Activated naive CD4-positive, alpha-beta T cell treated with anti-CD3 and anti-CD28 coated beads for 36 hours (primary cell): ENCODE results near the gene RPS4Y1. TPM values are rescaled to one million over a fixed set of nuclear protein-coding genes. Genes with fewer than 3 reads are reported as not detected.

Source experiments
- CTCF ChIA-PET: fragments of 350-600 bp; sonication (Branson Sonifier 250); formaldehyde crosslinking; loops from one replicate; lab custom pipeline; 2021; ENCODE audit warnings: antibody characterized with exemption; lab: Charles Lee
- DNase-seq: peaks from one replicate; pipeline ENCODE4 v3.0.0-alpha.2; 2020
- H3K27ac Mint-ChIP-seq: one replicate; pipeline ENCODE4 v1.8.0; 2021; ENCODE audit warnings: mild to moderate bottlenecking, mixed read lengths
- H3K27me3 Mint-ChIP-seq: one replicate; pipeline ENCODE4 v1.8.0; 2021; ENCODE audit warnings: low read depth, mixed read lengths
- H3K36me3 Mint-ChIP-seq: one replicate; pipeline ENCODE4 v1.8.0; 2021; ENCODE audit warnings: low read depth, mixed read lengths
- H3K4me1 Mint-ChIP-seq: one replicate; pipeline ENCODE4 v1.8.0; 2021; ENCODE audit warnings: low read depth, mixed read lengths
- H3K4me3 Mint-ChIP-seq: one replicate; pipeline ENCODE4 v1.8.0; 2021; ENCODE audit warnings: mild to moderate bottlenecking, moderate library complexity, mixed read lengths
- H3K9me3 Mint-ChIP-seq: one replicate; pipeline ENCODE4 v1.8.0; 2021; ENCODE audit warnings: mixed read lengths
- intact Hi-C: fragments of 100-400 bp; cut with micrococcal nuclease; formaldehyde crosslinking; loops from one replicate; pipeline ENCODE4 v1.15.1; 2023
- total RNA-seq, 2 experiments: library from RNA; stranded (reverse); gene quantifications; one replicate each; pipeline ENCODE4 v1.2.3, GENCODE V29; 2021

The RPS4Y1 gene
- total RNA-seq, 2 experiments from 2014 or later, result 443 to 450 TPM

GRCh38 chrY:2887955-2888354, 46.6 kb downstream of the RPS4Y1 start:
- peak; percentile 56 for DNase-seq
- H3K4me3 Mint-ChIP-seq, result peak overlapping the region; percentile 43
- peaks cover 18% of the 10 kb centered on the region for H3K4me1 Mint-ChIP-seq
- no peaks in the 10 kb centered on the region for H3K27me3 Mint-ChIP-seq
- CTCF ChIA-PET, result no interaction called here
- H3K36me3 Mint-ChIP-seq, result peaks cover 4% of the 10 kb centered on the region
- intact Hi-C loops, result loop anchor here (1.0 to 2.0 kb wide), 5 partner anchors 25 to 115 kb away; partner anchors contain the start of genes RPS4Y1 and ZFY
- peak overlapping the region; percentile 95 for H3K27ac Mint-ChIP-seq
- peaks cover 6% of the 10 kb centered on the region for H3K9me3 Mint-ChIP-seq

GRCh38 chrY:2893471-2893870, 52.1 kb downstream of the RPS4Y1 start:
- CTCF ChIA-PET, result no interaction called here
- Mint-ChIP-seq H3K27ac (no peak overlapping the region), H3K4me1 (peaks cover 3% of the 10 kb centered on the region), H3K4me3 (no peak overlapping the region), H3K27me3 (no peaks in the 10 kb centered on the region), H3K36me3 (peaks cover under 1% of the 10 kb centered on the region), H3K9me3 (no peaks in the 10 kb centered on the region)
- intact Hi-C loops, result no loop called here
- no peak for DNase-seq

DNA sequence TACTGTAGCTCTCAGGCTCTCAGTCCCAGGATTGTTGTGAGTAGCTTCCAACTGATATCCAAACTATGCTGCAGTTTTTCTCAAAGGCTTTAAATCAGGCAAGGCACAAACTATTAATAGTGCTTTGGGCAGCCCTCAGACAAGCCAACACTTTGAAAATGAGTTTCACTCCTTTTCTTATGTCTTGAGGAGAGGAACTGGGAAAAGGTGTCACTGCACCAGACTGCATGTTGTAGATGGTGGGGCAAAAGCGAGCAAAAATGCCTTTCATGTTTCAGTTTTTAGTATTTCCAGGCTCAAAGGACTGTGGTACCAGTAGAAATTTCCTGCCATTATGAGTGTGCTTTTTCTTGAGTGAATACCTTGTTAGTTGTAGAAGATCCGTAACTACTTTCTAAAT, 54.6 kb downstream of the RPS4Y1 start:
- H3K27me3 Mint-ChIP-seq, result no peaks in the 10 kb centered on the region
- intact Hi-C loops, result no loop called here
- H3K36me3 Mint-ChIP-seq, result no peaks in the 10 kb centered on the region
- H3K4me1 Mint-ChIP-seq, result no peaks in the 10 kb centered on the region
- CTCF ChIA-PET, result no interaction called here
- no peak for DNase-seq
- no peak overlapping the region for H3K4me3 Mint-ChIP-seq
- no peak overlapping the region for H3K27ac Mint-ChIP-seq
- no peaks in the 10 kb centered on the region for H3K9me3 Mint-ChIP-seq

DNA sequence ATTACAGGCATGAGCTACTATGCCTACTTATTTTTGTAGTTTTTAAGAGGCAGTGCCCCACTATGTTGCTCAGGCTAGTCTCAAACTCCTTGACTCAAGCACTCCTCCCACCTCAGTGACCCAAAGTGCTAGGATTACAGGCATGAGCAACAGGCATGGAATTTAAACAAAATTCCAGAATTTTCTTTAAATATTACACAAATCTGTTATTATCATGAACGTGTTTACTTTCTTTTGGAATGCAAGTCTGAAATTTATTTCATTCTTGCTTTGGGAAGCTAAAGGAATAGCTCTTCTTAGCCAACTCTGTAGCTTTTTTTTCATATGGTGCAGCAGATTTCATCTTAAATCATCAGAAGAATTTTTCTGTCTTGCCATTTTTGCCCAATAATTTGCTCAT, 66.0 kb downstream of the RPS4Y1 start:
- no peak overlapping the region for H3K4me3 Mint-ChIP-seq

GRCh38 chrY:2913066-2913815, 71.8 kb downstream of the RPS4Y1 start:
- Mint-ChIP-seq H3K4me3 (no peak overlapping the region), H3K36me3 (peaks cover 2% of the 10 kb centered on the region), H3K27me3 (no peaks in the 10 kb centered on the region), H3K27ac (no peak overlapping the region), H3K4me1 (peaks cover 7% of the 10 kb centered on the region), H3K9me3 (peaks cover 2% of the 10 kb centered on the region)
- CTCF ChIA-PET, result interaction anchor here (0.7 to 1.4 kb wide), 2 partner anchors 10 to 32 kb away, joined by 3 read pairs; no protein-coding TSS in a partner anchor
- intact Hi-C loops, result loop anchor here (1.0 kb wide), 3 partner anchors 23 to 91 kb away; no protein-coding TSS in a partner anchor
- DNase-seq, result peak; percentile 49

More for the DNA sequence above, 66.0 kb downstream of the RPS4Y1 start:
- intact Hi-C loops, result no loop called here
- Mint-ChIP-seq H3K36me3 (peaks cover 2% of the 10 kb centered on the region), H3K27me3 (no peaks in the 10 kb centered on the region), H3K9me3 (peaks cover 3% of the 10 kb centered on the region), H3K27ac (no peak overlapping the region), H3K4me1 (no peaks in the 10 kb centered on the region)
- CTCF ChIA-PET, result no interaction called here
- DNase-seq, result no peak

Other genes with a start within 250 kb of the RPS4Y1 start
- gene SRY, start 53.9 kb upstream of the RPS4Y1 start, total RNA-seq, result not detected
- 10 to 100 TPM; 11.5 to 11.9 TPM for gene ZFY, start 93.8 kb downstream of the RPS4Y1 start, total RNA-seq